Activated naive CD8-positive, alpha-beta T cell treated with anti-CD3 and anti-CD28 coated beads, Interleukin-2, amount 50 U/mL, for 16 hours (primary cell): Measurements from ENCODE around the gene RAB5IF.
"Not testable (repeated sequence)": the region's sequence is repeated elsewhere in the genome, so short reads cannot be mapped to it uniquely, and the experiment has no call there.

ENCODE experiments used
- DNase-seq: peaks from one replicate; pipeline ENCODE4 v3.0.0-alpha.2; 2020; ENCODE audit warnings: low read depth, low spot score

Gene RAB5IF

DNA sequence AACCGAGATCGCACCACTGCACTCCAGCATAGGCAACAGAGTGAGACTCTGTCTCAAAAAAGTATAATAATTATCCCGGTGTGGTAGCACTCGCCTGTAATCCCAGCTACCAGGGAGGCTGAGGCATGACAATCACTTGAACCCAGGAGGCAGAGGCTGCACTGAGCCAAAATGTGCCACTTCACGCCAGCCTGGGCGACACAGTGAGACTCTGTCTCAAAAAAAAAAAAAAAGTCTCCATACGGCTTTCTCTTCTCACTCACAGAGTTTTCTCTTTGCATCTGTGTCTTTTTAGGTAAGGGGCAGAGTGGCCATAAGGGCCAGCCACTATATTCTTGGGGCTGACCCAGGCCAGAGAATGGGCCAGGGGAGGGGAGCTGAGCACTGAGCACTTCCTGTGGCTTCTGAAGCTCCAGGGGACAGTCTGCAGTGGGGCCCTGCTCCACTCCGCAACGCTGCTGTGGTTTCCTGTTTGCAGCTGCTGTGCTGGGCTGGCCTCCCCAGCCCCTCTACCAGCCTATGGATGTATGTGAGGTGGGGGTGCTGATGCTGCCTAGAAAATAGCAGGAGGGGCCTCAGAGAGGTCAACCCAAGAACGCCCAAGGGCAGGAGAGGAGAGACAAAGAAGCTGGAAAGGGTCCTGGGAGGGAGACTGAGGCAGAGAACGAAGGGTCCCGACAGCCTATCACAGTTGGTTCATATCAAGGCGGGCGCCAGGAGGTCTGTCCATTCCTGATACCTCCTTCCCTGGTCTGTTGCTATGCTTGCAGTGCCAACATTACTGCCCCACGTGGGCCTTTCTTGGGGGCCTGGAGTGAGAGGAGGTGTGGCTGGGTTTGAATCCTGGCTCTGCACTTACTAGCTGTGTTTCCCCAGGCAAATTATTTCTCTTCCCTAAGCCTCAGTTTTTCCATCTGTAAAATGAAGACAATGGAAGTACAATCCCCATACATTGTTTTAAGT, 24.4 kb downstream of the RAB5IF start:
- no peak for DNase-seq

DNA sequence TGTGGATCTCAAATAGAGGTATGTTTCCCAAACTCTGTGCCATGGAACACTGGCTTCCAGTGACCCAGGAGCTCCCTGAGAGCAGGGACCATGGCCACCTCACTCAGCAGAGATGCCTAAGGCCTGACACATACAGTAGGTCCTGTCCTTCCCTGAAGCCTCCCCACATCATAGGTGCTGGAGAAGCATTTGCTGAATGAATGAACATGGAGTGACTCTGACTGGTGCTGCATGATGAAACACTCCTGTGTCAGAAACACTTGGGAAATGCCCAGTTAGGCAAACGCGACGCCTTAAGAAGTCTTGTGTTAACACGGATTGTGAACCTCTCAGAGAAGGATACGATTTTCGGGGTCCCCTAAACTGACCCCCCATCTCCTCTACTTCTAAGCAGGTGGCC, 26.1 kb downstream of the RAB5IF start:
- no peak for DNase-seq

DNA sequence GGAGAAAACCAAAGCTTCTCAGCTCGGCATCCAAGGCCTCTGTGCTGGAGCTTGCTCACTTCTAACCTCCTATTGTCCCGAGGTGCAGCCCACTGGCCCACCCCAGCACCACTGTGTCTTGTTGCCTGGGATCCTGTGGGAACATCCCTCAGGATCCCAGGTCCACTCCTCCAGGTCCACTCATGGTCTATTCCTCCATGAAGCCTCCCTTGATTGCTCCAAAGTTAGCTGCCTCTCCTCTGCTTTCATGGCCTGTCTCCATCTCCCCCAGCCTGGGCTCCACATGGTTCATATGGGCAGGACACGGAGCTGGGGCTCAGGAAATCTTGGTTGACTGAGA, 26.5 kb downstream of the RAB5IF start:
- no peak for DNase-seq

DNA sequence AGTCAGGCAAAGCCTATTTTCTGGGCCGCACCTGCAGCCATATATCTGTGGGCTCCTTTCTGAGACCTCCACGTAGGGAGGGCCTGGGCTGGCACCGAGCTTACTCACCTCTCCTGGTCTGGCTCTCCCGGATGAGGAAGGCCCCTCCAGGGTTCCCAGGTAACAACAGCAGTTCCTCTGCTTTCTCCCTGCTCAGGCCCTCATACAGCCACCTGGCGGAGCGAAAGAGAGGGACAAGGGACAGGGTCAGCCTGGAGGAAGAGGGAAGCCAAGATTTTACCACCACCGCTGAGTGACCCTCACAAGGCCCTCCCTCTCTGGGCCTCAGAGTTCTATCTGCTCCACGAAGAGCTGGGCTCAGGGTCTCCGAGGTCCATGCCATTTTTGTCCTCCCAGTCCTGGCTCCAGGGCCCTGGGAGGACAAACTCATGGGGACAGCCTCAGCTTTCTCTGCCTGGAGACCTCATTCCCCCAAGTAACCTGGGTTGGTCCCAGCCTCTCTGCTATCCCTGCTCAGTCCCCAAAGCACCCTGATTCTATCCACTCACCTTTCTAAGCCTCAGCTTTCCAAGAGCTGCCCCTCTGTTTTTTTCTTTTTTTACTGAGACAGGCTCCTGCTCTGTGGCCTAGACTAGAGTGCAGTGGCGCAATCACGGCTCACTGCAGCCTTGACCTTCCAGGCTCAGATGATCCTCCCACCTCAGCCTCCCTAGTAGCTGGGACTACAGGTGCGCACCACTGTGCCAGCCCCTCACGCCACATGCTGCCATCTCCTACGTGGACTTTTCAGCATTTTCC, 27.1 kb downstream of the RAB5IF start:
- DNase-seq, result no peak

DNA sequence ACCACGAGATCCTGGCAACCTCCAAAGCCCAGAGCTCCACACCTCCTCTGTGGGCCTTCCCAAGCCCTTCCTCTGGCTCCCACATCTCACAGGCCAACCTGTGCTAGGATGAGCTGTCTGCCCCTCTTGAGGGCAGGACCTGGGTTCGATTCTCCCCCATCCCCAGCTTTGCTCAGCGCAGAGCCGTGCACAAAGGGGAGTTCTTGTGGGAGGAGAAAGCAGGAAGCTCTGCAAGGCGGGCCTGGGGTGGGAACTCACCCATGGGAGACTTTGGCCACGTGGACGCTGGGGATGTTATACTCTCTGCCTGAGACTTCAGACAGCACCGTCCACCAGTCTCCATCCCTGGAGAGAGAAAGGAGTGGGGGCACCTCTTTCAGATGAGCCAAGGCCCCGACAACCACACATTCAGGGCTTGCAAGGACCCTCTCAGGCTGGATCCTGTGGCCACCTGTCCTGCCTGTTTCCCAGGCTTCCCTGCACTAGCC, 27.8 kb downstream of the RAB5IF start:
- no peak for DNase-seq

DNA sequence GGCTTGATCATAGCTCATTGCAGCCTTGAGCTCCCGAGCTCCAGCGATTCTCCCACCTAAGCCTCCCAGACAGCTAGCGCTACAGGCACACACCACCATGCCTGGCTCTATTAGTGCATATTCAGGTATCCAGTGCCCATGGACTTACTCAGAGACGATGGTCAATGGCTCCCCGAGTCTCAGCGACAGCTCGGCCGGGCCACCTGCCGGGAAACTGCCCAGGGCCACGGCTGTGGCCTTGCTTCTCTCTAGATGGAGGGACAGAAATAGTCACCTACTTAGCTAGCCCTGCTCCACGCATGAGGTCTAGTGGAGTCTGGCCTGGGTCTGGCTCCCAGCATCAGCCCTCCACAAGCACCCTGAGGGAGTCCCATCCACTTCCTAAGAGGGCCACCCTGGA, 28.8 kb downstream of the RAB5IF start:
- no peak for DNase-seq

DNA sequence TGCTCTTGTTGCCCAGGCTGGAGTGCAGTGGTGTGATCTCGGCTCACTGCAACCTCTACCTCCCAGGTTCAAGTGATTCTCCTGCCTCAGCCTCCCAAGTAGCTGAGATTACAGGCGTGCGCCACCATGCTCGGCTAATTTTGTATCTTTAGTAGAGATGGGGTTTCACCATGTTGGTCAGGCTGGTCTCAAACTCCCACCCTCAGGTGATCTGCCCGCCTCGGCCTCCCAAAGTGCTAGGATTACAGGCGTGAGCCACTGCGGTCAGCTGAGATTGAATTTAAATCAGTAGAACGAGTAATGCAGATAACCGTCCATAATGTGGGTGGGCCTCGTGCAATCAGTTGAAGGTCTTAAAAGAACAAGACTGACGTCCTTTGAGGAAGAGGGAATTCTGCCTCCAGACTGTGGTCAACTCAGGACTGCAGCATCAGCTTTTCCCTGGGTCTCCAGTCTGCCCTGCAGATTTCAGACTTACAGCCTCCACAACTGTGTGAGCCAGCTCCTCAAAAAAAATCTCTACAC, 33.4 kb downstream of the RAB5IF start:
- not testable (repeated sequence) for DNase-seq

DNA sequence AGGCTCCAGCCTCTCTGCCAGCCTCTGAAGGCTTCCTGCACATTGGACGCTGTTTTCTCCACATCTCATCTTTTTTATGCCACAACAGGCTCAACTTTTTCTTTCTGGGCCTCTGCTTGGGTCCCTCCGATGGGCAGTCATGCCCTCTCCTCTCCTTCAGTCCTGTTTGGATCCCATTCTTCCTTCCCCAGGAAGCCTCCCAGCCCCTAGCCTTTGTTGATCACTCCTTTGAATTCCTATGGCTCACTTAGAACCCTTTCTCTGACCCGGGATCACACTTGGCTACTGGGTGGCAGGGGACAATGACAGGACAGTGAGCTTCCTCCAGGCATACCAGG, 35.9 kb downstream of the RAB5IF start:
- no peak for DNase-seq

DNA sequence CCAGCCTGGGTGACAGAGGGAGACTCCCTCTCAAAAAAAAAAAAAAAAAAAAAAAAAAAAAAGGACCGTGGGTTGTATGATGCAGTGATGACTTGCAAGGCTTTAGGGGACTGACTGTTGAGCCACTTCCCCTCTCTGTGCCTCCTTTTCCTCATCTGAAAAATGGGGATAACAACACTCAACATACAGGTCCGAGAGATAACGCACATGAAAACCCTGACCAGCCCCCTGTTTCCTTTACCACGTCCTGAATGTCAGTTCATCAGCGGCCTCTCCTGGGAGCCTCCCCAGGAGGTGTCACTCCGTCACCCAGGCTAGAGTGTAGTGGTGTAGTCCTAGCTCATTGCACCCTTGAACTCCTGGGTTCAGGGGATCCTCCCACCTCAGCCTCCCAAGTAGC, 36.6 kb downstream of the RAB5IF start:
- no peak for DNase-seq

DNA sequence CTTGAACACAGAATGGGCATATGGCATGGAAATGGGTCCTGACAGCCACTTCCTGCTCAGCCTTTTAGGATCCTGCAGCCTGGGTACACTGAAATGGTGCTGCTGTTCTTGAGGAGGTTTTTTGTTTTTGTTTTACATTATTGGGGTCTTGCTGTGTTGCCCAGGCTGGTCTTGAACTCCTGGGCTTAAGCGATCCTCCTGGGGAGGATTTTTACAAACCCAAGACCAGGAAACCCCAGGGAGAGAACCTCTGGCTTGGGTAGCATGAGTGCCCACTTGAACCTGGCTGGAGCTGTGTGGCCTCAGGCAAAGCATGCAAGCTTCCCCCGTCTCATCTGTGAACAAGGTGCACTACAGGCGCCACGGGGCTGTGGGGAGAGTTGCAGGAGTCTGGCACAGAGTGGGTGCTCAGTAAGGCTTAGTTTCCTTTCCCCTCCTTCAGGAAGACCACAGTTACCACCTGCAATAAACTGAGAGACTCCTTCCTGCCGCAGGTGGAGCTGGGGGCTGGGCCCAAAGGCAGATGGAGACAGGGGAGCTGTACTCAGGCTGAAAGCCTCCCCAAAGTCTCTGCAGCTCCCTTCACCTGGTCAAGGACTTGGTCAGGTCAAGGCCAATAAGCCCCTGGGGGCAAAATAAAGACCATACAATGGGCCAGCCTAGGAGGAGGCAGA, 38.6 kb downstream of the RAB5IF start:
- DNase-seq, result peak; percentile 43

DNA sequence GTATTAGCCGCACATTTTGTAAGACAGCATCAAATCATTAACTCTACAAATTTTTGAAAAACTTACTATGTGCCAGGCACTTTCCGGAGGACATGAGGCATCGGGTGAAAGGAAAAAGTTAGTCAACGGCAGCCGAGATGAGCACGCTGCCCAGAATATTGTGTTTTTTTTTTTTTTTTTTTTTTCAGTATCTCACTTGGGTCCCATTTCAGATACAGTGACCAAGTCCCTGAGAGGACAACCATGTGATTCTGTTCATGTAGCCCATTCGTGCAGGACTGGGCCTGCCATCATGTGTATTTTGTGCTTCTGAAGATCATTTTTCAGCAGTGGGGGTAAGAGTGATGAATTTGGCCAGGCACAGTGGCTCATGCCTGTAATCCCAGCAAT, 39.1 kb downstream of the RAB5IF start:
- peak; percentile 15 for DNase-seq

DNA sequence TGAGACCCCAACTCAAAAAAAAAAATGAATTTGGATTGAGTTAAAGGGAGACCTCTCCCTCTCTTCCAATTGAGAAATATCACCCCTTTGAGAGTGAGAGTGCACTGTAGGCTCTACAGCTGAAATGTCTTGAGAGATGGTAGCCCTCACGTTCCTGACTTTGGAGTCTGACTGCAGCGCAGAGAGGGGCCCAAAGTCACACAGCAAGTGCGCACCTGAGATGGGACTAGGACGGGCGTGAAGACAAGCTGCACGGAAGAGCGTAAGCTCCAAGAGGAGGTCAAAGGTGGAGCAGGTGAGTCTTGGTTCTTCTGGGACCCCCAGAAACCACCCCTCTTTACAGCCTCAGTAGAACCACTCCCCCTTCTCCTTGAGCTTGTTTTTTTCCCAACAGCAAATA, 39.8 kb downstream of the RAB5IF start:
- no peak for DNase-seq

DNA sequence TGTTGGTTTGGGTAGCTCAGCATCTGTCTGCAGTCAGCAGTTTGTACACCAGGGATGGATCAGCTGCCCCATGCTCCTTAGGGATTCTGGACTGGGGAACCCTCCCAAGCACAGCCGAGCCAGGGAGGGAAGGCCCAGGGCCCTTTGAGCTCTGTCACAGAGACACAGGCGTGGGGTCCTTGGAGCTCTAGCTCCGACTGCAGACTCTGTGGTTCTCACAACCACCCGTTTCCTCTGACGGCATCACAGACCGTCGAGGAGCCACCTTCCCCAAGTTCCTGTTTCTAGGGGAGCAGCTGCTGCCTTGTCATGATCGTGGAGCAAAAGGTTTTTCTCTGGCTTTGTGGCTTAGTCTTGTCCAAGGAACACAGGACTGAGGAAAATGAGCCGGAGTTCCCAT, 40.4 kb downstream of the RAB5IF start, which contains the start of gene SLA2:
SLA2 (minus strand) TSS at position 199 of the 400 bp plus-strand sequence. CDS start 4,861 bp downstream, outside the sequence.
- peak; percentile 31 for DNase-seq

DNA sequence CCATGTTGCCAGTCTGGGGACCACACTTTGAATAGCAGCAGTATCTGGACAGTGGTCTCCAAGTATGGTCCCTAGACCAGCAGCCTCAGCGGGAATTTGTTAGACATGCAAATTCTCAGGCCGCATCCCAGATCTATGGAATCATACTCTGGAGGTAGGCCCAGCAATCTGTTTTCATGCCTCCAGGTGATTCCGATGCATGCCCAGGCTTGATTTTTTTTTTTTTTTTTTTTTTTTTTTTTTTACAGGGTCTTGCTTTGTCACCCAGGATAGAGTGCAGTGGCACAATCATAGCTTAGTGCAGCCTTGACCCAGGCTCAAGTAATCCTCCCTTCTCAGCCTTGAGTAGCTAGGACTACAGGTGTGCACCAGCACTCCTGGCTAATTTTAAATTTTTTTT, 41.1 kb downstream of the RAB5IF start:
- no peak for DNase-seq

DNA sequence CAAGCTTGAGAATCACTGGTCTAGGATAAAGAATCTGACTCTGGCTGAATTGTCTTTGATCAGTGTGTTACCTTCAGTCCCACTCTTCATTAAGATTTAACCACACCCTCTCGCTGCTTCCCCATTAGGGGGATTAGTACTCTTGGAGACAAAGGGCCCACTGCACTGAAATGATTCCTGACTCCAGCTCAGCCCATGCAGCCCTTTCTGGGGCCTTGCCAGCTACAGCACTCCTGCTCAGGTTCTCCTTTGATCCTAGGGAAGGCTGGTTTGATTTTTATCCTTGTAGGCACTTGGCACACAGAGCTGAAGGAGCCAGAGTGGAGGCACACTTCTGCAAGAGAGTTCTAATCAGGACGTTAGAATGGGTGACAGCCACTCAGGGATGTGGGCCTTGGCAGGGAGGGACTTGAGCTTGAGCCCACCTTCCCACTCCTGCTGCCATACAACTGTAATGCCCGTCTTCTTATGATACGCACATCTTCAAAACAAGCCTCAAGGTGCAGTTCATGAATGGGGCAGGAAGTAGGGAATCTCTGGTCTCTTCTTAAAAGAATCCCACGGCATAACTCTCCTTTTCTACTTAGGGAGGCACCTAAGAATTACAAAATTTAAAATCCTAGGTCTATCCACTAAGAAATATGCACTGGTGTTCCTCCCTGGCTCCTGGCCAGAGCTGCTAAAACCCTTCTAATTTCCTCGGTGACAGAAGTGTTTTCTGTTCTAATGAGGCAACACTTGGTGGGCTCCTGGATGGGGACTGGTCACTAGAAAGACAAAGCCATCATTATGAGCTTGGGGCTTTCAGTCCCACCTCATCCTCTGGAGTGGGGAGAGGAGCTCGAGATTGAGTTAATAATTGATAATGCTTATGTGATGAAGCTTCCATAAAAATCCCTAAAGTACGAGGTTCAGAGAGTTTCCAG, 41.9 kb downstream of the RAB5IF start:
- DNase-seq, result no peak

DNA sequence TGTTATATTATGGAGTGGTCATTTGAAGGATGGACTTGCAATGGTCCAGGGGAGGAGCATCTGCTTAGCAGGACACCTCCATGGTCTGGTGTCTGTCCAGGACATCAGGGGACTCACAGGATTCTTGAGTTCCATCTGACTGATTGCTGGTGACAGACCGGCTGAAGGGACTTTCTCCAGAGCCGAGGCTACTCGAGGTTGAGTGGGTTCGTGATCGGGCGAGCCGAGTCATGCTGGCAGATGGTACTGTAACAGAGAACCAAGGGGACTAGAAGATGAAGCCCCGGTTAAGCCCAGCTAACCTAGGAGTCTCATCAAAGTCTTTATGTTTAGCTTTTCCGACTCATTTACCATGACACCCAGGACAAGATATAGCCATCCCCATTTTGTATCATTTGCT, 47.9 kb downstream of the RAB5IF start:
- no peak for DNase-seq

DNA sequence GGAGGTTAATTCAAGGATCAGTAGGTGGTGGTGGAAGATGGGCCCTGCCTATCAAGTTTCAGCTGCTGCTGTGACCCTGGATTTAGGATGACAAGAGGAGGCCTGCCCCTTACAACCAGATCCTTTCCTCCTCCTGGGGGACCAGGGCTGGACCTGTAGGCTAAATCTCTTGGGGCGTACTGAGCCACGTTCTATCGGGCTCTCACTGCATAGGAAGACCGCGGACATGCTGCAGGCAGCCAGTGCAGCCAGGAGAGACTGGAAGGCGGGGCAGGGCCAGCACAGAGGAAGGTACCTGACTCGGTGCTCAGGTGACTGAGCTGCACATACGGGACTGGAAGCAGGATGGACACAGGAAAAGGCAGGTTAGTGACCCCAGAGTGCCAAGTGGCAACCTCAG, 48.9 kb downstream of the RAB5IF start:
- no peak for DNase-seq

DNA sequence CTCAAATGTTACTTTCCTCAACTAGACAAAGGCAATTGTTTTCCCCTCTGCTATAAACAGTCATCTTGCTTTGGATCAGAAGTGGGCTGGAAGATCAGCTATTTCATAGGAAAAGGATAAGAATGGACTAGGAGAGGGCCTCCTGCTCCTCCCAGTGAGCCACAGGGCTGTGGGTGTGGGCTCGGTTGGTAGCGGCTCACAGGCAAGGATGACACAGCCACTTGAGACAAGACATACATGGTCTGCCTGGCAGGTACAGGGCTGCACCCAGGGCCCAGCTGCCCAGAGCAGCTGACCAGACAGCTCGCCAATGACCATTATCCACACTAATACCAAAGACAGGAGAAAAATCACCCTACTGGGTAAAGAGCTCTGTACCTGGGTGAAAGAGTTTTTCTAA, 49.4 kb downstream of the RAB5IF start:
- DNase-seq, result no peak

DNA sequence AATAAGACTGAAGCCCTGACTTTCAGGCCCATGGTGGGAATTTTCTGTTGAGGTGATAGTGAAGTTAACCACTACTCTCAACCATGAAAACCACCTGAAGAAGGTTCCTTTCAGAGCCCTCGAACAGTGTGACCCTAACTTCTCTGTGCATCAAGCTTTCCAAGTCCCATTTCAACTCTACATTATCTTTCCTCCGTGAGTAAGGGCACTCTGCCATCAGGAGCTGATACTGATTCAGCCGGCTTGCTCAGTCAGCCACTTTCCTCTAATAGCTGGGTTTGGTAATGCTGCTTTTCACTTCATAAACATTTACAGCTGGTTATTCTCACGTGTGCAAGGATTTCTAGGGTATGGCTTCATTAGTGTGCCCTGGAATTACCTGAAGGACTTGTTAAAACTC, 51.2 kb downstream of the RAB5IF start:
- no peak for DNase-seq

DNA sequence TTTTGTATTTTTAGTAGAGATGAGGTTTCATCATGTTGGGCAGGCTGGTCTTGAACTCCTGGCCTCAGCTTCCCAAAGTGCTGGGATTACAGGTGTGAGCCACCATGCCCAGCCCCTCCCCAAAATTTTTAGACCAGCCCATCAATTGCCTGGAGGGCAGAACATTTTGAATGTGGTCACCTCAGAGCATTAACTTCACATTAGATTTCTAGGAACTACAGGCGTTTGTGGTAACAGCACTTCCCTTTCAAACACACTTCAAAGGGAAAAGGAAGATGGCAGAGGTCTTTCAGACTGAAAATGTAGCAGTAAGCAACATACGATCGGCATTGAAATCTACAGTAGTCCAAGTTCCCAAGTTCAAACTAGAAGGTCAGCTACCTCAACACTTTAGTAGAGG, 52.7 kb downstream of the RAB5IF start:
- no peak for DNase-seq
